Ovary (tissue), 3 donors: Measurements from ENCODE around the gene SLC26A11.
A peak's percentile ranks its signal among the peaks of the same experiment; 100 is the strongest.

Experiments used
- POLR2A ChIP-seq: fragments of 450-650 bp; IDR thresholded peaks from one replicate; pipeline ENCODE4 v1.6.1; 2017; ENCODE audit warnings: antibody characterized with exemption, mild to moderate bottlenecking, moderate library complexity
- TF ChIP-seq, protein P1 (sequence below), 3 donors: fragments of 450-650 bp in 2 of 3; fragments of 200-600 bp in 1 of 3; IDR thresholded peaks; one replicate each; pipeline versions ENCODE4 v1.5.1 to v1.8.0; 2016 to 2022; ENCODE audit warnings: antibody characterized with exemption in 3 of 3, mild to moderate bottlenecking in 1 of 3
- donor health status: DM: no; HTN: no; CAD: no.

DNA sequence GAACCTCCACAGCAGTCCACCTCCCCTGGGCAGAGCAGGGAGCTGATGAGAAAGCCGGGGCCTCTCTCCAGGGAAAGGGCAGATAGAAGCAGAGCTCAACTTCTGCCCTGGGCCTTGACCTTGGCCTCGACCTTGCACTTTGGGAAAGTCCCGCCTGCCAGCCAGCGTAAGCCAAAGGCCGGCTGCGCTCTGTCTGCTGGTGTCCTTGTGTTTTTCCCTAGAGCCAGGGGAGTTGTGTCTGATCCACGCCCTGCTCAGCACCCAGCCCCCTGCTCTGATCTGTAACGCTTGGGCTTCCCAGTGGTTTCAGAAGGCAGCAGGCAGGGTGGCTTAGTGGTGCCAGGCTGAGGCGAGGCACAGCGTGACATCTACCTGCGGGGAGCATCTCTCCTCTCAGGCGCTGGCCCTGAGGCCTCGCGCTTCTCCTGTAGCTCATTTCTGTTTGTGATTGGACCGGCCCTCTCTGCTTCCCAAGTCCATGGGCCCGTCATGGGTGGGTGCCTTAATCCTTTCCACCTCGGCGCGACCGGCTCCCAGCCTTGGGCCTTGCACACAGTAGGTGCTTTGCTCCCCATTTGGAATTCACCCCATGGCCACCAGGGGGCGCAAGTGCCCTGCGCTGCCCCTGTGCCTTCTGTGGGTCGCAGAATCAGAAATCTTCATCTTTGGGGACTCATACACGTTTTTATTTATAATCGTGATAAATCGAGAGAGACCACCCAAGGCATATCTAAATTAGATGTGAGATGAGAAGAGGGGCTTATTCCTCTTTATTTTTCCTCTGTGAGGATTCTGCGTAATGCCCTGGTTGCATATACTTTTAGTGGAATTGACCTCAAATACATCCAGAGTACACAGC lies 24.3 kb upstream of the SLC26A11 start:
- TF ChIP-seq POLR2A, result no peak
- TF ChIP-seq, protein P1, sequence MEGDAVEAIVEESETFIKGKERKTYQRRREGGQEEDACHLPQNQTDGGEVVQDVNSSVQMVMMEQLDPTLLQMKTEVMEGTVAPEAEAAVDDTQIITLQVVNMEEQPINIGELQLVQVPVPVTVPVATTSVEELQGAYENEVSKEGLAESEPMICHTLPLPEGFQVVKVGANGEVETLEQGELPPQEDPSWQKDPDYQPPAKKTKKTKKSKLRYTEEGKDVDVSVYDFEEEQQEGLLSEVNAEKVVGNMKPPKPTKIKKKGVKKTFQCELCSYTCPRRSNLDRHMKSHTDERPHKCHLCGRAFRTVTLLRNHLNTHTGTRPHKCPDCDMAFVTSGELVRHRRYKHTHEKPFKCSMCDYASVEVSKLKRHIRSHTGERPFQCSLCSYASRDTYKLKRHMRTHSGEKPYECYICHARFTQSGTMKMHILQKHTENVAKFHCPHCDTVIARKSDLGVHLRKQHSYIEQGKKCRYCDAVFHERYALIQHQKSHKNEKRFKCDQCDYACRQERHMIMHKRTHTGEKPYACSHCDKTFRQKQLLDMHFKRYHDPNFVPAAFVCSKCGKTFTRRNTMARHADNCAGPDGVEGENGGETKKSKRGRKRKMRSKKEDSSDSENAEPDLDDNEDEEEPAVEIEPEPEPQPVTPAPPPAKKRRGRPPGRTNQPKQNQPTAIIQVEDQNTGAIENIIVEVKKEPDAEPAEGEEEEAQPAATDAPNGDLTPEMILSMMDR (IDR thresholded peaks at IDR 0.05), result peak; percentile 52 to 69 (median 58)
